Neural progenitor cell (in vitro differentiated cells): ENCODE data around the gene PTGES2. TPM values are rescaled to one million over a fixed set of nuclear protein-coding genes. Genes with fewer than 3 reads are reported as not detected.

ENCODE experiments used
- DNase-seq: peaks from one replicate; pipeline ENCODE4 v3.0.0-alpha.2; 2016; ENCODE audit warnings: low spot score
- H2AFZ ChIP-seq: fragments of 200-600 bp; sonication (generic); replicated peaks from 2 replicates; pipeline ENCODE4 v1.6.1; 2016; ENCODE audit warnings: antibody characterized with exemption
- H3F3A ChIP-seq: fragments of 200-600 bp; sonication (generic); 2 replicates; pipeline ENCODE4 v1.6.1; 2016; ENCODE audit warnings: antibody characterized with exemption, low read depth
- H3K27ac ChIP-seq: fragments of 200-600 bp; sonication (generic); 2 replicates; pipeline ENCODE4 v1.5.1; 2016; ENCODE audit warnings: mild to moderate bottlenecking
- H3K27me3 ChIP-seq: fragments of 200-600 bp; sonication (generic); 2 replicates; pipeline ENCODE4 v1.6.1; 2016; ENCODE audit warnings: mild to moderate bottlenecking, moderate library complexity
- H3K36me3 ChIP-seq: fragments of 200-600 bp; sonication (generic); 2 replicates; pipeline ENCODE4 v1.5.1; 2016
- H3K4me1 ChIP-seq: fragments of 200-600 bp; sonication (generic); 2 replicates; pipeline ENCODE4 v1.6.1; 2016; ENCODE audit warnings: mixed run types
- H3K4me2 ChIP-seq: fragments of 200-600 bp; sonication (generic); 2 replicates; pipeline ENCODE4 v1.6.1; 2016
- H3K4me3 ChIP-seq: fragments of 200-600 bp; sonication (generic); 2 replicates; pipeline ENCODE4 v1.5.1; 2016
- H3K79me2 ChIP-seq: fragments of 200-600 bp; sonication (generic); 2 replicates; pipeline ENCODE4 v1.6.1; 2016; ENCODE audit warnings: low read depth
- H3K9ac ChIP-seq: fragments of 200-600 bp; sonication (generic); 2 replicates; pipeline ENCODE4 v1.6.1; 2016
- H3K9me3 ChIP-seq: fragments of 200-600 bp; sonication (generic); 2 replicates; pipeline ENCODE4 v1.5.1; 2016; ENCODE audit warnings: low read depth
- H4K20me1 ChIP-seq: fragments of 200-600 bp; sonication (generic); 2 replicates; pipeline ENCODE4 v1.6.1; 2016; ENCODE audit warnings: low read depth
- H3K27ac Mint-ChIP-seq: 3 replicates; pipeline ENCODE4 v1.8.0; 2021; ENCODE audit warnings: mixed read lengths
- H3K27me3 Mint-ChIP-seq: 2 replicates; pipeline ENCODE4 v1.8.0; 2022; ENCODE audit warnings: low read depth, mild to moderate bottlenecking, inconsistent platforms, moderate library complexity, mixed read lengths; ENCODE audit not compliant: insufficient read depth
- H3K36me3 Mint-ChIP-seq: 3 replicates; pipeline ENCODE4 v1.8.0; 2021; ENCODE audit warnings: mixed read lengths
- H3K4me1 Mint-ChIP-seq: 3 replicates; pipeline ENCODE4 v1.8.0; 2021; ENCODE audit warnings: mixed read lengths
- H3K4me3 Mint-ChIP-seq: 3 replicates; pipeline ENCODE4 v1.8.0; 2021; ENCODE audit warnings: mild to moderate bottlenecking, moderate library complexity, mixed read lengths
- H3K9me3 Mint-ChIP-seq: 3 replicates; pipeline ENCODE4 v1.8.0; 2020; ENCODE audit warnings: mixed read lengths
- EZH2 ChIP-seq: fragments of 200-600 bp; sonication (generic); IDR thresholded peaks from 2 replicates; pipeline ENCODE4 v1.6.1; 2017; ENCODE audit warnings: antibody characterized with exemption, mild to moderate bottlenecking, moderate library complexity
- EZH2phosphoT487 ChIP-seq: fragments of 200-600 bp; sonication (generic); IDR thresholded peaks from 2 replicates; pipeline ENCODE4 v1.6.1; 2017; ENCODE audit warnings: antibody characterized with exemption
- total RNA-seq: library from RNA; depleted of rRNA; stranded (reverse); fragments of >200 nt; gene quantifications from 2 replicates; pipeline ENCODE4 v1.2.3, GENCODE V29; 2015; ENCODE audit warnings: low replicate concordance
- TF ChIP-seq, protein P1 (sequence below): fragments of 200-600 bp; sonication (generic); IDR thresholded peaks from 2 replicates; pipeline ENCODE4 v1.5.1; 2017; ENCODE audit warnings: antibody characterized with exemption, mild to moderate bottlenecking

PTGES2 gene
- total RNA-seq, 1 donor from 2014 or later, result 25.7 TPM

DNA sequence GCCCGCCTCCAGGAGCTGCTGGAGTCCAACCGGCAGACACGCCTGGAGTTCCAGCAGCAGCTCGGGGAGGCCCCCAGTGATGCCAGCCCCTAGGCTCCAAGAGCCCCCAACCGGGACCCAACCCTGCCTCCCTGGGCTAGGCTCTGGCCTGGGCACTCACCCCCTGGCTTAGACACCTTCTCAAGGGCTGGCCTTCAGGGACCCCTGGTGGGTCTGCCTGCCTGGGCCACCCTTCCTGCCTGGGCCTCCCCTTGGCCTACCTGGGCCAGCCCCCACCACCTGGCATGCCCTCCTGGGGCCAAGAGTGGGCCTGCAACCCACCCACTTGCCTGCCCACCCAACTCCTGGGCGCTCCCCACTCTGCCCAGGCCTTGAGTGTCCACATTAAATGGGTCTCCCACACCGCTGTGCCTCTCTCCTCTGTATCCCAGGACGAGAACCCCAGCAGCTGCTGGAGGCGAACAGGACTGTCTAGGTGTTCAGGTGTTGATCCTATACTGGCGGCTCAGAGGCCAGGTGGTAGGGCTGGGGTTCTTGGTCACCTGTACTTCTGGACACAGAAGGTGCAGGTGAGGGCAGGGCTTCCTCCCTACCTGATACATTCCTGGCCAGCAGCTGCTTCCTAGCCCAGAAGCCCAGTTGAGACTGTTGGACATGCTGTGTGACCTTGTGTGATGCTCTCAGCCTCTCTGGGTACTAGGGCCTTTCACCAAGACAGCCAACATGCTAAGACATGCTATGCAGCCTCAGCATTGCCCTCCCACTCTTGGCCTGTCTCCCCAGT, 36.2 kb upstream of the PTGES2 start:
- H3F3A ChIP-seq, result peaks cover 9% of the 10 kb centered on the region
- H3K36me3 ChIP-seq, result no peaks in the 10 kb centered on the region
- Mint-ChIP-seq H3K9me3 (no peaks in the 10 kb centered on the region), H3K27ac (no peak overlapping the region), H3K4me1 (peaks cover 9% of the 10 kb centered on the region), H3K4me3 (no peak overlapping the region), H3K27me3 (no peaks in the 10 kb centered on the region), H3K36me3 (peaks cover 18% of the 10 kb centered on the region)
- no peak overlapping the region for H3K4me2 ChIP-seq
- no peak for DNase-seq
- H3K4me3 ChIP-seq, result no peak overlapping the region
- no peaks in the 10 kb centered on the region for H3K9me3 ChIP-seq
- no peak overlapping the region for H3K9ac ChIP-seq
- H2AFZ ChIP-seq, result no peak overlapping the region
- no peaks in the 10 kb centered on the region for H3K27me3 ChIP-seq
- H4K20me1 ChIP-seq, result peaks cover 13% of the 10 kb centered on the region
- TF ChIP-seq EZH2phosphoT487 (no peak), EZH2 (no peak)
- TF ChIP-seq, protein P1, sequence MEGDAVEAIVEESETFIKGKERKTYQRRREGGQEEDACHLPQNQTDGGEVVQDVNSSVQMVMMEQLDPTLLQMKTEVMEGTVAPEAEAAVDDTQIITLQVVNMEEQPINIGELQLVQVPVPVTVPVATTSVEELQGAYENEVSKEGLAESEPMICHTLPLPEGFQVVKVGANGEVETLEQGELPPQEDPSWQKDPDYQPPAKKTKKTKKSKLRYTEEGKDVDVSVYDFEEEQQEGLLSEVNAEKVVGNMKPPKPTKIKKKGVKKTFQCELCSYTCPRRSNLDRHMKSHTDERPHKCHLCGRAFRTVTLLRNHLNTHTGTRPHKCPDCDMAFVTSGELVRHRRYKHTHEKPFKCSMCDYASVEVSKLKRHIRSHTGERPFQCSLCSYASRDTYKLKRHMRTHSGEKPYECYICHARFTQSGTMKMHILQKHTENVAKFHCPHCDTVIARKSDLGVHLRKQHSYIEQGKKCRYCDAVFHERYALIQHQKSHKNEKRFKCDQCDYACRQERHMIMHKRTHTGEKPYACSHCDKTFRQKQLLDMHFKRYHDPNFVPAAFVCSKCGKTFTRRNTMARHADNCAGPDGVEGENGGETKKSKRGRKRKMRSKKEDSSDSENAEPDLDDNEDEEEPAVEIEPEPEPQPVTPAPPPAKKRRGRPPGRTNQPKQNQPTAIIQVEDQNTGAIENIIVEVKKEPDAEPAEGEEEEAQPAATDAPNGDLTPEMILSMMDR, result no peak
- H3K27ac ChIP-seq, result no peak overlapping the region
- peaks cover 5% of the 10 kb centered on the region for H3K4me1 ChIP-seq
- H3K79me2 ChIP-seq, result peaks cover 10% of the 10 kb centered on the region

DNA sequence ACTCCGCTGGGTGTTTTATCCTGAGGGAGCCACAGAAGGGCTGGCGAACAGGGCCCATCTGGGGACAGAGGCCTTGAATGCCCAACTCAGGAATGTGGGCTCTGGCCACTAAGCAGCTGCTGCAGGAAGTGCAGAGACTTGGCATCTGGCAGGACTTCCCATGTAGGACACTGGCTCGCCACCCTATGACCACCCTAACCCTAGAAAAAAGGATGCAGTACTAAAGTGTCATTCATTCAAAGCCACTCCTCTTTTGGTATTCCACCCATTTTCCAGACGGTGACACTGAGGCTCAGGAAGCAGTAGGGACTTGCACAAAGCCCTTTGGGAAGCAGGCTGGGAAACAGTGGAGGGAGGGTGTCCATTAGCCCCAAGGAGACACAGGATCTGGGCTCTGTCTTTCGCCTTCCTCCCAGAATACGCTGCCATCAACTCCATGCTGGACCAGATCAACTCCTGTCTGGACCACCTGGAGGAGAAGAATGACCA, 35.5 kb upstream of the PTGES2 start:
- no peak overlapping the region for H3K9ac ChIP-seq
- H3K27ac Mint-ChIP-seq, result no peak overlapping the region
- H3K27me3 Mint-ChIP-seq, result no peaks in the 10 kb centered on the region
- H4K20me1 ChIP-seq, result peaks cover 13% of the 10 kb centered on the region
- TF ChIP-seq EZH2, result no peak
- TF ChIP-seq, protein P1, result no peak
- no peak for TF ChIP-seq EZH2phosphoT487
- no peak overlapping the region for H3K4me3 ChIP-seq
- H3F3A ChIP-seq, result peaks cover 9% of the 10 kb centered on the region
- H3K4me2 ChIP-seq, result no peak overlapping the region
- no peaks in the 10 kb centered on the region for H3K9me3 ChIP-seq
- H3K36me3 Mint-ChIP-seq, result peaks cover 16% of the 10 kb centered on the region
- no peak overlapping the region for H2AFZ ChIP-seq
- peaks cover 10% of the 10 kb centered on the region for H3K79me2 ChIP-seq
- H3K27me3 ChIP-seq, result no peaks in the 10 kb centered on the region
- no peaks in the 10 kb centered on the region for H3K36me3 ChIP-seq
- peaks cover 5% of the 10 kb centered on the region for H3K4me1 ChIP-seq
- no peak for DNase-seq
- peaks cover 9% of the 10 kb centered on the region for H3K4me1 Mint-ChIP-seq
- H3K4me3 Mint-ChIP-seq, result no peak overlapping the region
- no peak overlapping the region for H3K27ac ChIP-seq
- no peaks in the 10 kb centered on the region for H3K9me3 Mint-ChIP-seq

DNA sequence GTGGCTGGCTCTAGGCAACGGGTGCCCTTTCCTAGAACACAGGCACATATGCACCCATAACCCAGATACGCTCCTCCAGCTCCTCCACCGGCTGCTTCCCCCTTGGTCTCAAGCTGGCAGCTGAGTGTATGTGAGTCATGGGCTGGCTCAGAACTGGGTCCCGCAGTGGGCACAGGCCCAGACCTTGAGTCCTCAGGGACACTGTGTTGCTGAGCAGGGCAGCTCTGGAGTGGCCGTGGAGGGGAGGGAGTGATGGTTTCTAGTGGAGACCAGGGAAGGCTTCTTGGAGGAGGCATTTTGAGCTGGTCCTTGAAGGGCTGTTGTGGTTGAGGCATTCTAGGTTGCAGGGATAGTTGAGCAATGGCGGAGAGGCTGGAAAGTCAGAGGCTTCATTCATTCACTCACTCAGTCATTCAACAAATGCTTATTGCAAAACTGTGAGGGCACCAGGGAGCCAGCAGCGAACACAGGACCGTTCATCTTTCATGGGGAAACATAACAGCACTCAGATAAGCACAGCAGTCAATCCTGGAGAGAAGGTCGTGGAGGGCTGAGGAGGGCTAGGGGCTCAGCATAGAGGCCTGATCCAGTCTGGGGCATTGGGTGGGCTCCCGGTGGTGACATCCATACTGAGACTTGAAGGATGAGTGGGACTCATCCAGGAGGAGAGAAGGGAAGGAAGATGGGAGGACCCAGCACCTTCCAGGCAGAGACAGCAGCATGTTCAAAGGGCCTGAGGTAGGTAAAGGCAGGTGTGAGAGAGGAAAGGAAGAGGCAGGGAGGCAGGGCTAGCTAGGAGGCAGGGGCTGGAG, 34.9 kb upstream of the PTGES2 start:
- Histone ChIP-seq H2AFZ (no peak overlapping the region), H3K36me3 (no peaks in the 10 kb centered on the region), H3K4me3 (no peak overlapping the region), H3F3A (peaks cover 9% of the 10 kb centered on the region), H3K27me3 (no peaks in the 10 kb centered on the region), H3K4me1 (peaks cover 5% of the 10 kb centered on the region), H3K79me2 (peaks cover 10% of the 10 kb centered on the region), H3K4me2 (no peak overlapping the region), H3K9me3 (no peaks in the 10 kb centered on the region), H3K27ac (no peak overlapping the region), H3K9ac (no peak overlapping the region), H4K20me1 (peaks cover 13% of the 10 kb centered on the region)
- TF ChIP-seq EZH2 (no peak), EZH2phosphoT487 (no peak)
- TF ChIP-seq, protein P1, result no peak
- Mint-ChIP-seq H3K4me1 (peaks cover 9% of the 10 kb centered on the region), H3K9me3 (no peaks in the 10 kb centered on the region), H3K4me3 (peak overlapping the region; percentile 41), H3K27me3 (no peaks in the 10 kb centered on the region), H3K27ac (no peak overlapping the region), H3K36me3 (peaks cover 14% of the 10 kb centered on the region)
- no peak for DNase-seq
